Neural crest cell (in vitro differentiated cells): ENCODE data around the gene TATDN2. TPM values are rescaled to one million over a fixed set of nuclear protein-coding genes. Genes with fewer than 3 reads are reported as not detected.

ENCODE experiments used
- DNase-seq: peaks from one replicate; pipeline ENCODE4 v3.0.0; 2021; ENCODE audit warnings: low read depth, mixed read lengths, low spot score
- H3K27ac Mint-ChIP-seq: one replicate; pipeline ENCODE4 v1.8.0; 2021; ENCODE audit warnings: mild to moderate bottlenecking, mixed read lengths; ENCODE audit not compliant: unreplicated experiment
- H3K27me3 Mint-ChIP-seq: 2 replicates; pipeline ENCODE4 v1.8.0; 2021; ENCODE audit warnings: low read depth, mild to moderate bottlenecking, mixed read lengths
- H3K36me3 Mint-ChIP-seq: 2 replicates; pipeline ENCODE4 v1.8.0; 2021; ENCODE audit warnings: low read depth, mild to moderate bottlenecking, mixed read lengths
- H3K4me1 Mint-ChIP-seq: 2 replicates; pipeline ENCODE4 v1.8.0; 2021; ENCODE audit warnings: mixed read lengths
- H3K4me3 Mint-ChIP-seq: one replicate; pipeline ENCODE4 v1.8.0; 2021; ENCODE audit warnings: mild to moderate bottlenecking, mixed read lengths
- H3K9me3 Mint-ChIP-seq: 2 replicates; pipeline ENCODE4 v1.8.0; 2021; ENCODE audit warnings: mixed read lengths
- CTCF ChIP-seq: fragments of 200-600 bp; sonication (generic); conservative IDR thresholded peaks from 2 replicates; pipeline ENCODE4 v1.5.0; 2021; ENCODE audit warnings: antibody characterized with exemption, mild to moderate bottlenecking
- long read RNA-seq: library from polyadenylated mRNA; unstranded; transcript quantifications from one replicate; pipeline ENCODE4 v2.0.0, GENCODE V29; 2020
- total RNA-seq: library from RNA; stranded (reverse); gene quantifications from 2 replicates; pipeline ENCODE4 v1.2.1, GENCODE V29; 2021

Gene TATDN2
- total RNA-seq, result 40.5 TPM in 2 replicates
- long read RNA-seq, partial matches to known transcripts, result 9 of 10 reads
- long read RNA-seq, other reads (novel, unspliced or antisense), result 0 of 10 reads

- H3K27ac Mint-ChIP-seq, result peak within 1 kb of the TSS; percentile 86
- no peaks in the 10 kb centered on the region for H3K27me3 Mint-ChIP-seq
- H3K4me3 Mint-ChIP-seq, result peak within 1 kb of the TSS; percentile 96
- H3K36me3 Mint-ChIP-seq, result peaks cover 12% of the 10 kb centered on the region
- peaks cover 34% of the 10 kb centered on the region for H3K4me1 Mint-ChIP-seq
- H3K9me3 Mint-ChIP-seq, result peaks cover 16% of the 10 kb centered on the region
- peak; percentile 77 for DNase-seq
- TF ChIP-seq CTCF, result no peak
Observed at GRCh38 chr3:10248184-10248983, at the start of gene TATDN2. Gene TATDN2 (plus strand): TSS chr3:10248459. CDS start chr3:10249201, 742 bp downstream.

- peaks cover 5% of the 10 kb centered on the region for H3K4me1 Mint-ChIP-seq
- H3K27ac Mint-ChIP-seq, result peak overlapping the region; percentile 17
- no peaks in the 10 kb centered on the region for H3K36me3 Mint-ChIP-seq
- no peak for DNase-seq
- no peaks in the 10 kb centered on the region for H3K27me3 Mint-ChIP-seq
- no peaks in the 10 kb centered on the region for H3K9me3 Mint-ChIP-seq
- no peak overlapping the region for H3K4me3 Mint-ChIP-seq
- TF ChIP-seq CTCF, result no peak
Observed at GRCh38 chr3:10198761-10199649, 49.3 kb upstream of the TATDN2 start.

GRCh38 chr3:10204921-10205320, 43.3 kb upstream of the TATDN2 start:
- no peak overlapping the region for H3K27ac Mint-ChIP-seq
- no peak for TF ChIP-seq CTCF
- H3K4me3 Mint-ChIP-seq, result no peak overlapping the region
- DNase-seq, result no peak
- H3K4me1 Mint-ChIP-seq, result no peaks in the 10 kb centered on the region
- H3K9me3 Mint-ChIP-seq, result no peaks in the 10 kb centered on the region
- H3K27me3 Mint-ChIP-seq, result no peaks in the 10 kb centered on the region
- no peaks in the 10 kb centered on the region for H3K36me3 Mint-ChIP-seq

- Mint-ChIP-seq H3K27ac (peak overlapping the region; percentile 83), H3K9me3 (no peaks in the 10 kb centered on the region), H3K4me3 (no peak overlapping the region), H3K36me3 (no peaks in the 10 kb centered on the region), H3K4me1 (no peaks in the 10 kb centered on the region), H3K27me3 (no peaks in the 10 kb centered on the region)
- TF ChIP-seq CTCF, result no peak
- no peak for DNase-seq
Observed at GRCh38 chr3:10205451-10206165, 42.7 kb upstream of the TATDN2 start.

- Mint-ChIP-seq H3K4me1 (no peaks in the 10 kb centered on the region), H3K27me3 (no peaks in the 10 kb centered on the region), H3K36me3 (no peaks in the 10 kb centered on the region), H3K27ac (no peak overlapping the region), H3K4me3 (no peak overlapping the region), H3K9me3 (no peaks in the 10 kb centered on the region)
- no peak for TF ChIP-seq CTCF
- DNase-seq, result no peak
Observed at GRCh38 chr3:10206166-10206511, 42.1 kb upstream of the TATDN2 start.
